Peyer's patch (tissue), 4 donors: ENCODE data around the gene ENO1.

Experiments
- CTCF ChIP-seq, 6 experiments: fragments of 450-650 bp in 4 of 6; fragments of 200-600 bp in 2 of 6; sonication (generic) in 1 of 6; IDR thresholded peaks; one replicate each; pipeline ENCODE4 v1.5.1; 2017 to 2019; ENCODE audit warnings: antibody characterized with exemption in 6 of 6, mild to moderate bottlenecking in 3 of 6, moderate library complexity in 1 of 6
- POLR2A ChIP-seq, 2 donors: fragments of 450-650 bp; IDR thresholded peaks; one replicate each; pipeline ENCODE4 v1.5.1; 2017; ENCODE audit warnings: antibody characterized with exemption in 2 of 2, mild to moderate bottlenecking in 2 of 2, moderate library complexity in 2 of 2

GRCh38 chr1:8874230-8875201 lies 4.0 kb downstream of the ENO1 start:
- TF ChIP-seq CTCF (IDR thresholded peaks at IDR 0.05) (no peak), POLR2A (IDR thresholded peaks at IDR 0.05) (no peak)
